ENCODE measurements around the gene GOLGA8R.
"Not testable (repeated sequence)": the region's sequence is repeated elsewhere in the genome, so short reads cannot be mapped to it uniquely, and the experiment has no call there.

- not testable (repeated sequence) for TF ChIP-seq CTCF, POLR2A (IDR thresholded peaks at IDR 0.05)
These were observed 27.7 kb downstream of the GOLGA8R start for GRCh38 chr15:30386318-30386887.
